RWPE2 (cell line): ENCODE data around the gene OR2F1.

Experiments used
- ATAC-seq: fragments of 200-7000 bp; cut with Tn5 transposase; 3 replicates; pipeline ENCODE4 v1.9.1; 2021; ENCODE audit warnings: low read depth
- DNase-seq: peaks from one replicate; pipeline ENCODE4 v3.0.0-alpha.2; 2020; ENCODE audit warnings: low spot score
- H3K27ac ChIP-seq: fragments of 450-650 bp; 2 replicates; pipeline ENCODE4 v1.5.1; 2017; ENCODE audit warnings: mild to moderate bottlenecking; ENCODE audit not compliant: poor library complexity, severe bottlenecking
- H3K27me3 ChIP-seq: fragments of 250-450 bp; sonication (Bioruptor Pico); 2 replicates; pipeline ENCODE4 v1.5.1; 2021; ENCODE audit warnings: mild to moderate bottlenecking, moderate library complexity; ENCODE audit not compliant: insufficient read depth, poor library complexity, severe bottlenecking
- H3K36me3 ChIP-seq: fragments of 250-450 bp; sonication (Bioruptor Pico); 2 replicates; pipeline ENCODE4 v1.5.1; 2020; ENCODE audit warnings: low read depth, mild to moderate bottlenecking, moderate library complexity
- H3K4me1 ChIP-seq: fragments of 250-450 bp; sonication (Bioruptor Pico); 2 replicates; pipeline ENCODE4 v1.5.1; 2021; ENCODE audit warnings: mild to moderate bottlenecking, moderate library complexity; ENCODE audit not compliant: insufficient read depth, poor library complexity, severe bottlenecking
- H3K4me3 ChIP-seq: fragments of 250-450 bp; sonication (Bioruptor Pico); 2 replicates; pipeline ENCODE4 v1.5.1; 2021; ENCODE audit warnings: mild to moderate bottlenecking, moderate library complexity; ENCODE audit not compliant: severe bottlenecking
- H3K9me3 ChIP-seq: fragments of 250-450 bp; sonication (Bioruptor Pico); 2 replicates; pipeline ENCODE4 v1.5.1; 2021; ENCODE audit warnings: mild to moderate bottlenecking, moderate library complexity; ENCODE audit not compliant: severe bottlenecking
- CTCF ChIP-seq: fragments of 450-650 bp; IDR thresholded peaks from one replicate; pipeline ENCODE4 v1.5.1; 2017; ENCODE audit warnings: mild to moderate bottlenecking, moderate library complexity; ENCODE audit not compliant: poor library complexity, severe bottlenecking

The OR2F1 gene

DNA sequence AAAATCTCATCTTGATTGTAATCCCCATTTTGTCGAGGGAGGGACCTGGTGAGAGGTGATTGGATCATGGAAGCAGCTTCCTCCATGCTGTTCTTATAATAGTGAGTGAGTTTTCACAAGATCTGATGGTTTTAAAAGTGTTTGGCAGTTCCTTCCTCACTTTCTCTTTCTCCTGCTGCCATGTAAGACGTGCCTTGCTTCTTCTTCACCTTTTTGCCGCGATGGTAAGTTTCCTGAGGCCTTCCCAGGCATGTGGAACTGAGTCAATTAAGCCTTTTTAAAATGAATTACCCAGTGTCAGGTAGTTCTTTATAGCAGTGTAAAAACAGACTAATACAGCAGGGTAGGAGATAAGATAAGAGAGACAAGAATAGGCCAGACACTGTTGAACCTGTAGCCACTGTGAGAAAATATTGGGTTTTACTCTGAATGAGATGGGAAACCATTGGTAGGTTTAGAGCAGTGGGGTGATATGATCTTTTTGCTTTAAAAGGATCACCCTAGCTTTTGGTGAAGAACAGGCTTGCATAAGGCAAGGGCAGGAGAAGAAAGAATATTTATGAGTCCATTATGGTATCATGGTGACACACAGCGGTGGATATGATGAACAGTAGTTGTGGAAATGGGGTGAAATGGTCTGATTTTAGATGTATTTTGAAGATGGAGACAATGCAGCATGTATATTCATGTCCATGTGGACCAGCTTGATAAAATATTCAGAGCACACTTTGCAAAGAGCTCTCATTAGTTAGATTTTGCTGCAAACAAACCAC is 57.0 kb downstream of the OR2F1 start:
- DNase-seq (no peak), ATAC-seq (peak; percentile 49; the same call in 2 of the 3 replicates)
- no peaks in the 10 kb centered on the region for H3K36me3 ChIP-seq
- H3K4me3 ChIP-seq, result no peak overlapping the region
- no peaks in the 10 kb centered on the region for H3K4me1 ChIP-seq
- no peaks in the 10 kb centered on the region for H3K27me3 ChIP-seq
- no peaks in the 10 kb centered on the region for H3K9me3 ChIP-seq
- H3K27ac ChIP-seq, result no peak overlapping the region
- TF ChIP-seq CTCF, result peak; percentile 52
